ACC112 (cell line): ENCODE results near the gene PCDHAC2.

Experiments
- H2AFZ ChIP-seq: fragments of 200-600 bp; sonication (generic); one replicate; pipeline ENCODE4 v1.6.0; 2017; ENCODE audit warnings: antibody characterized with exemption, low read length; ENCODE audit not compliant: unreplicated experiment
- H3K27ac ChIP-seq: fragments of 200-600 bp; sonication (generic); 2 replicates; pipeline ENCODE4 v1.5.1; 2014; ENCODE audit warnings: low read depth, mild to moderate bottlenecking, antibody characterized with exemption, low read length, moderate library complexity
- H3K27me3 ChIP-seq: fragments of 200-600 bp; sonication (generic); 2 replicates; pipeline ENCODE4 v1.6.1; 2014; ENCODE audit warnings: mild to moderate bottlenecking, antibody characterized with exemption, low read length, moderate library complexity, mixed read lengths; ENCODE audit not compliant: insufficient read depth
- H3K36me3 ChIP-seq: fragments of 200-600 bp; sonication (generic); 2 replicates; pipeline ENCODE4 v1.6.1; 2016; ENCODE audit warnings: mild to moderate bottlenecking, antibody characterized with exemption, low read length, moderate library complexity, mixed read lengths; ENCODE audit not compliant: insufficient read depth
- H3K4me1 ChIP-seq: fragments of 200-600 bp; sonication (generic); one replicate; pipeline ENCODE4 v1.6.1; 2016; ENCODE audit warnings: low read length, mixed read lengths; ENCODE audit not compliant: insufficient read depth, unreplicated experiment, control insufficient read depth
- H3K4me3 ChIP-seq: fragments of 200-600 bp; sonication (generic); 2 replicates; pipeline ENCODE4 v1.5.1; 2014; ENCODE audit warnings: mild to moderate bottlenecking, low read depth, low read length
- H3K79me2 ChIP-seq: fragments of 200-600 bp; sonication (generic); one replicate; pipeline ENCODE4 v1.6.0; 2016; ENCODE audit warnings: low read length; ENCODE audit not compliant: control insufficient read depth, unreplicated experiment, insufficient read depth

Gene PCDHAC2, protein sequence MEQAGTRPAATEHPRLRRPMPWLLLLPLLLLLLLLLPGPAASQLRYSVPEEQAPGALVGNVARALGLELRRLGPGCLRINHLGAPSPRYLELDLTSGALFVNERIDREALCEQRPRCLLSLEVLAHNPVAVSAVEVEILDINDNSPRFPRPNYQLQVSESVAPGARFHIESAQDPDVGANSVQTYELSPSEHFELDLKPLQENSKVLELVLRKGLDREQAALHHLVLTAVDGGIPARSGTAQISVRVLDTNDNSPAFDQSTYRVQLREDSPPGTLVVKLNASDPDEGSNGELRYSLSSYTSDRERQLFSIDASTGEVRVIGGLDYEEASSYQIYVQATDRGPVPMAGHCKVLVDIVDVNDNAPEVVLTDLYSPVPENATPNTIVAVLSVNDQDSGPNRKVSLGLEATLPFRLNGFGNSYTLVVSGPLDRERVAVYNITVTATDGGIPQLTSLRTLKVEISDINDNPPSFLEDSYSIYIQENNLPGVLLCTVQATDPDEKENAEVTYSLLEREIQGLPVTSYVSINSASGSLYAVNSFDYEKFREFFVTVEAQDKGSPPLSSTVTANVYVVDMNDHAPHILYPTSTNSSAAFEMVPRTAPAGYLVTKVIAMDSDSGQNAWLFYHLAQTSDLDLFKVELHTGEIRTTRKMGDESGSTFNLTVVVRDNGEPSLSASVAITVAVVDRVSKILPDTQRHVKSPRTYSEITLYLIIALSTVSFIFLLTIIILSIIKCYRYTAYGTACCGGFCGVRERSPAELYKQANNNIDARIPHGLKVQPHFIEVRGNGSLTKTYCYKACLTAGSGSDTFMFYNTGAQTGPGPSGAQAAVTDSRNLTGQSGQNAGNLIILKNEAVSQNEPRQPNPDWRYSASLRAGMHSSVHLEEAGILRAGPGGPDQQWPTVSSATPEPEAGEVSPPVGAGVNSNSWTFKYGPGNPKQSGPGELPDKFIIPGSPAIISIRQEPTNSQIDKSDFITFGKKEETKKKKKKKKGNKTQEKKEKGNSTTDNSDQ

DNA sequence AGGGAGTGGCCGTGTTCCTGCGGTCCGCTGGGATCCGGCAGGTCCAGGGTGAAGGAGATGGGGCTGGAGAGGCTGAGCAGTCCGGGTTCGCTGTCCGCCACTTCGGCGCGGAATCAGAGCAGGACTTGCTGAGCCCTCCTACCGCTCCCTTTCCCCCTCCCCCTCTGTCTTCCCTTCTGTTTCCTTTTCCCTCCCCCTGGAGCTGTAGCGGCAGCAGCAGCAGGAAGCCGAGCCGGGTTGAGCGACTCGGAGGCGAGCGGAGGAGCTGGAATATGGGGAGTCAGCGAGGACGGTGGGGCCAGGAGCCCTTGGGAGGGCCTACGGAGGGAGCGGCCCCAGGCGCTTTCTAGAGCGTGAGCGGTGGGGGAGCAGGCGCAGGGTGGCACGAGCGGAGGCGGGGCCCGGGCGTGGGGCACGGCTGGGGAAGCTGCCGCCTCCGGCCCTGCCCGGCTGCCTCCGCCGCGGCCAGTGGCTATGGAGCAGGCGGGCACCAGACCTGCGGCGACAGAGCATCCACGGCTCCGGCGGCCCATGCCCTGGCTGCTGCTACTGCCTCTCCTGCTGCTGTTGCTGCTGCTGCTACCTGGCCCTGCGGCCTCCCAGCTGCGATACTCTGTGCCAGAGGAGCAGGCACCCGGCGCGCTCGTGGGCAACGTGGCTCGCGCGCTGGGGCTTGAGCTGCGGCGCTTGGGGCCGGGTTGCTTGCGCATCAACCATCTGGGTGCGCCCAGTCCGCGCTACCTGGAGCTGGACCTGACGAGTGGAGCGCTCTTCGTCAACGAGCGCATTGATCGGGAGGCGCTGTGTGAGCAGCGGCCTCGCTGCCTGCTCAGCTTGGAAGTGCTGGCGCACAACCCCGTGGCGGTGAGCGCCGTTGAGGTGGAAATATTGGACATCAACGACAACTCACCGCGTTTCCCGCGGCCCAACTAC, at the start of gene PCDHAC2:
Gene PCDHAC2, plus strand, starts transcription at position 184 of the 933 bp plus-strand sequence. Its CDS starts 291 bp downstream, at position 475.
- Histone ChIP-seq H2AFZ (no peak within 1 kb of the TSS), H3K27ac (no peak within 1 kb of the TSS), H3K27me3 (peaks cover 19% of the 10 kb centered on the region; the same call in 1 of the 2 replicates), H3K79me2 (no peaks in the 10 kb centered on the region), H3K4me3 (peak within 1 kb of the TSS; percentile 33; the same call in 1 of the 2 replicates), H3K4me1 (no peaks in the 10 kb centered on the region), H3K36me3 (no peaks in the 10 kb centered on the region)

DNA sequence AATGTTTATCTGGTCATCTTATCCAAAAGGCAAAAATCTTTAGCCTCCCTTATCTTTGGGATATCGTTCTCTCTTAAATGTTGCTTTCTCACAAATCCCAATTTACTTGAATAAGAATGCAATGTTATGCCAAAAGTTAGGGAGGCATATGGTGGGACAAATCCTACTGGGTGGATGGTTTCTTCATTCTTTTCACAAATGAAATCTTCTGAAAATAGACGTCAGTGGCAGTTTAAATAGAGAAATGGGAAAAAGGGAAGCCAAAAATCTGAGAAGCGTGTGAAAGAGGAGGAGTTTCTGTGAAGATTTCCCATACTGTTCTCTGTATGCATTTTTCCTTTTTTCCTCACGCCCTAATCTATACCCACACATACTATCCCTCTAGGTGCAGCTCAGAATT, 42.7 kb upstream of the PCDHAC2 start:
- H3K27me3 ChIP-seq = peaks cover 32% of the 10 kb centered on the region
- no peak overlapping the region for H3K4me3 ChIP-seq
- H2AFZ ChIP-seq = no peak overlapping the region
- no peaks in the 10 kb centered on the region for H3K79me2 ChIP-seq
- no peaks in the 10 kb centered on the region for H3K36me3 ChIP-seq
- H3K27ac ChIP-seq = no peak overlapping the region
- H3K4me1 ChIP-seq = no peaks in the 10 kb centered on the region

DNA sequence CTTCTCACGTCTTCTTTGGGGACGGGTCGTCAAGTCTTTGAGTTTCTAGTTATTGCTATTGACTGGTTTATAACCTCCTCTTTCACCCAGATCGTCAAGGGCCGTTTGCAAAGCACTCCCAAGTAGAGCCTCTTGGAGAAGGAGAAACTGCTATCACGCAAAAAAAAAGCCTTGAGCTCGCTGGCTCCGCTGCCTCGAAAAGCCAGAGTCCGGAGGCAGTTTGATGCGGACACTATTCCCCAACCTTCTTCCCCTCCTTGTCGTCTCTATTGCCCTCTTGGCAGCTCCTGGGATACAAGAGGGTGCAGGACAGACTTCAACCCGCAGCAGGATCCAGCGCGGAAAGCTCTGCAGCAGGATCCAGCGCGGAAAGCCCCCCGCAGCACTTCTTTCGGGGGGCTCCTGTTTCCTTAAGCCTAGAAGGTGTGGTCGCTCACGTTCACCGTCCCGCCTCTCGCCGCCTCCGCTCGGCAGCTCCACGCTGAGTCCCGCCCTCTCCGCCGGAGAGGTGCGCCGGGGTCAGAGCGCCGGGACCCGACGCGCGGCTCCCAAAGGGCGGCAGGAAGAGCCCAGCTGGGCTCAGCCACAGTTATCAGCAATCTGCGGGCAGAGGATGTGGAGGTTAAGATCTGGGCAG, 40.4 kb upstream of the PCDHAC2 start, which contains the start of gene PCDHAC1:
Gene PCDHAC1, plus strand, starts transcription at position 494 of the 637 bp plus-strand sequence. CDS start 594 bp downstream, outside the sequence.
- H3K79me2 ChIP-seq = no peaks in the 10 kb centered on the region
- no peaks in the 10 kb centered on the region for H3K4me1 ChIP-seq
- no peak within 1 kb of the TSS for H3K27ac ChIP-seq
- no peak within 1 kb of the TSS for H2AFZ ChIP-seq
- H3K4me3 ChIP-seq = peak within 1 kb of the TSS; percentile 37; the same call in 1 of the 2 replicates
- H3K27me3 ChIP-seq = peaks cover 32% of the 10 kb centered on the region
- H3K36me3 ChIP-seq = no peaks in the 10 kb centered on the region

DNA sequence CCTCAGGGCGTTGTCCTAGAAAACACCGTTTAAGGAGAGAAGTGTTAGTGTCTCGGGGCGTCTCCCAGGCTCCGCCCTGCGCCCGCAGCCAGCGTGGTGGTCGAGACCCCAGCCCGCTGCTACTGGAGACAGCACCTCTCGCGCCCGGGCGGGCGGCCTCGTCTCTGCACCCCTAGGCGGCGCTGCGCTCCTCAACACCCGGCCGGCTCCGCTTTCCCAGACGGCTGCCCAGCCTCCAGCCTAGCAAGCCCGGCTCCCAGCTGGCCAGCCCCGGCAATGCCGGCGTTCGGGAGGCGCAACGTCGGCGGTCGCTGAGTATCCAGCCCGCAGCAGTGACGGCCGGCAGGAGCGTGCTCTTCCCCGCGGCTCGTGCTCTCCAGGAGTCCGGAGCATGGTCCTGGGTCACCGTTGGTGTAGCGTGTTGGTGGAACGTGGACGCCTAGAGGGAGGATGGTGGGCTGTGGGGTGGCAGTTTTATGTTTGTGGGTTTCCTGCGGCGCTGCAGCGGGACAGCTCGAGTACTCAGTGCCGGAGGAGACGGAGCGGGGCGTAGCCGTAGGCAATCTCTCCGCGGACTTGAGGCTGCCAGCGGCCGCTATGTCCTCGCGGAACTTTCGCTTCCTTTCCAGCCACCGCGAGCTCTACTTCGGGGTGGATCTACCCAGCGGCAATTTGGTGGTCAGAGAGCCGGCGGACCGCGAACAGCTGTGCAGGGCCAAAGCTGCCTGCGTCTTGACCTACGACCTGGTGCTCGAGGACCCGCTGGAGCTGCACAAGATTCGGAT, 39.6 kb upstream of the PCDHAC2 start:
- peaks cover 32% of the 10 kb centered on the region for H3K27me3 ChIP-seq
- H3K36me3 ChIP-seq = no peaks in the 10 kb centered on the region
- peak overlapping the region; percentile 37; the same call in 1 of the 2 replicates for H3K4me3 ChIP-seq
- H3K4me1 ChIP-seq = no peaks in the 10 kb centered on the region
- no peaks in the 10 kb centered on the region for H3K79me2 ChIP-seq
- H2AFZ ChIP-seq = no peak overlapping the region
- no peak overlapping the region for H3K27ac ChIP-seq

DNA sequence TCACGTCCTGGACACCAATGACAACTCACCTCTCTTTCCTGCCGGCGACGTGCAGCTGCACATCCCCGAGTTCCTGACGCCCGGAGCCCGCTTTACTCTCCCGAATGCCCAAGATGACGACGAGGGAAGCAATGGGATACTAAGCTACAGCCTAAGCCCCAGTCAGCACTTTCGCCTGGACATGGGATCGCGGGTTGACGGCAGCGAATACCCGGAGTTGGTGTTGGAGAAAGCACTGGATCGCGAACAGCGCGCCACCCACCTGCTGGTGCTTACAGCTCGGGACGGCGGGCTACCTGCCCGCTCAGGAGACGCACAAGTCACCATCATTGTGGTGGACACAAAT, 39.1 kb upstream of the PCDHAC2 start:
- no peak overlapping the region for H3K27ac ChIP-seq
- H3K79me2 ChIP-seq = no peaks in the 10 kb centered on the region
- peaks cover 32% of the 10 kb centered on the region for H3K27me3 ChIP-seq
- H2AFZ ChIP-seq = no peak overlapping the region
- H3K4me1 ChIP-seq = no peaks in the 10 kb centered on the region
- H3K4me3 ChIP-seq = peak overlapping the region; percentile 37; the same call in 1 of the 2 replicates
- no peaks in the 10 kb centered on the region for H3K36me3 ChIP-seq

DNA sequence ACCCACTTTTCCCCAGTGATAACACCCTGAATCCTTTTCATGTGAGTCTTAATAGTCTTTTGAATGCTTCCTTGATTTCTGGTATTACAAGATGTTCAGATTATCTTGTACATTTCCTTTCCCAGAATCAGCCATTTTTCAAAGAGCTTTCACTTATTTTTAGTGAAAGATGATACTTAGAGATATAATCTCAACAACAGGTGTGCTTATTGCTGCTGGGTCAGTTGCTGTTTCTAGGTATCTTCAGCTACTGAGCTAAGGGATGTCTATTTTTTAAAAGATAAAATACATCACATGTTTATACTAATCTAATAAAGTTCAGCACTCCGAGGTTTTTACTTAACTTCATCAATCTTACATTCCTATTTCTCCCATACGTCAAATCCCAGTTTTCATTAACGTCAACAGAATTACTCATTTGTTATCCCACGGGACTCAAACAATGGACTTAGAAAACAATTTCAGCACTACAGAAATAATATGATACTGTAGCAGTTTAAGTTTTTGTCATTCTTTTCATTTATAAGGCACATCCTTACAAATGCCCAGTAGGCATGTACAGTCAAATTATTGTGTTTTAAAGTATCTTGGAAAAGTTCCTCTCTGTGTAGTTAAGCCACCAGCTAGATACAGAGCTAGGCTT, 31.2 kb upstream of the PCDHAC2 start:
- Histone ChIP-seq H3K4me1 (no peaks in the 10 kb centered on the region), H3K79me2 (no peaks in the 10 kb centered on the region), H3K4me3 (no peak overlapping the region), H3K36me3 (no peaks in the 10 kb centered on the region), H2AFZ (no peak overlapping the region), H3K27ac (no peak overlapping the region), H3K27me3 (no peaks in the 10 kb centered on the region)

DNA sequence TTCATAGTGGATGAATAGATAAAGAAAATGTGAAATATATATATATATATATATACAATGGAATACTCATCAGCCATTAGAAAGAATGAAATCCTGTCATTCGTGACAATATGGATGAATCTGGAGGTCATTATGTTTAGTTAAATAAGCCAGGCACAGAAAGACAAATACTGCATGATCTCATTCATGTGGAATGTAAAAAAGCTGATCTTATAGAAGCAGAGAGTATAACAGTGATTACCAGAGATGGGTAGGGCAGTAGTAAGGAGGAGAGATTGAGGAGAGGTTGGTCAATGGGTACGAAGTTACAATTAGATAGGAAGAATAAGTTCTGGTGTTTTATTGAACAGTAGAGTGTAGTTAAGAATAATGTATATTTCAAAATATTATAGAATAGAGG, 19.7 kb upstream of the PCDHAC2 start:
- Histone ChIP-seq H2AFZ (no peak overlapping the region), H3K79me2 (no peaks in the 10 kb centered on the region), H3K4me1 (no peaks in the 10 kb centered on the region), H3K4me3 (no peak overlapping the region), H3K36me3 (no peaks in the 10 kb centered on the region), H3K27ac (no peak overlapping the region), H3K27me3 (no peaks in the 10 kb centered on the region)

DNA sequence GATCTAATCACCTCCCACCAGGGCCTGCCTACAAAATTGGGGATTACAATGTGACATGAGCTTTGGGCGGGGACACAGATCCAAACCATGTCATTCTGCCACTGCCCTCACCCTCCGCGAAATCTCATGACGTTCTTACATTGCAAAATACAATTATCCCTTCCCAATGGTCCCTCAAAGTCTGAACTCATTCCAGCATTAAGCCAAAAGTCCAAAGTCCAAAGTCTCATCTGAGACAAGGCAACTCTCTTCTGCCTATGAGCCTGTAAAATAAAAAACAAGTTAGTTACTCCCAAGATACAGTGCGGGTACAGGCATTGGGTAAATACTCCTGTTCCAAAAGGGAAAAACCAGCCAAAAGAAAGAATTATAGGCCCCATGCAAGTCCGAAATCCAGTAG, 14.6 kb upstream of the PCDHAC2 start:
- no peaks in the 10 kb centered on the region for H3K4me1 ChIP-seq
- no peak overlapping the region for H2AFZ ChIP-seq
- no peak overlapping the region for H3K27ac ChIP-seq

DNA sequence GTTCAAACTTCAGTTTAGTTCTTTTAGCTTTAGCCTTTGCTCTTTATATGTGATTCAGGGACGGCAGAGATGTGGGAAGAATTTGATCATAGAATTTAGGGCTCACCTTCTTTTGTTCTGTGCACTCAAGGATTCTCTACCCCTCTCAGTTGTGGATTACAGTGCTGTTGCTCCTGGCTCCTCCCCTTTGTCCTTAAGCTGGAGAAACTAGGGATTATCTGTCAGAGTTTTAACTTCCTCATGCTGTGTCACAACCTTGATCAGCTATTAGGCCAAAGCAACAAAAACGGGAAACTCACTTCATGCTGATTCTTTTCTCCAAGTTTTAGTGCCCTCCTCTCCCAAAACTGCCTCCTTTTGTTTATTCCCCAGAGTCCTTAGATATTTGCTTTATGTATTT, 13.0 kb upstream of the PCDHAC2 start:
- H2AFZ ChIP-seq = no peak overlapping the region
- no peaks in the 10 kb centered on the region for H3K27me3 ChIP-seq
- no peak overlapping the region for H3K4me3 ChIP-seq
- H3K27ac ChIP-seq = no peak overlapping the region
- no peaks in the 10 kb centered on the region for H3K4me1 ChIP-seq
- H3K36me3 ChIP-seq = no peaks in the 10 kb centered on the region
- no peaks in the 10 kb centered on the region for H3K79me2 ChIP-seq

More for the DNA sequence above, 14.6 kb upstream of the PCDHAC2 start:
- Histone ChIP-seq H3K79me2 (no peaks in the 10 kb centered on the region), H3K27me3 (no peaks in the 10 kb centered on the region), H3K36me3 (no peaks in the 10 kb centered on the region), H3K4me3 (no peak overlapping the region)
